Measurements from ENCODE around the gene ZNF516.

ZNF516 gene

GRCh38 chr18:76343938-76344569 is 151.0 kb downstream of the ZNF516 start:
- in situ Hi-C loops (cut with MboI; ENCODE audit: low sequenced_read_pairs, unreplicated experiment), result no loop called here
- TF ChIP-seq CTCF (IDR thresholded peaks at IDR 0.05; ENCODE audit: borderline replicate concordance, control extremely low read depth, extremely low read depth, insufficient read depth, missing control alignments), result no peak
- no peak for DNase-seq (ENCODE audit: low spot score)

- DNase-seq (ENCODE audit: low spot score), result no peak
- no peak for TF ChIP-seq CTCF (IDR thresholded peaks at IDR 0.05; ENCODE audit: borderline replicate concordance, control extremely low read depth, extremely low read depth, insufficient read depth, missing control alignments)
- in situ Hi-C loops (cut with MboI; ENCODE audit: low sequenced_read_pairs, unreplicated experiment), result no loop called here
Measured at GRCh38 chr18:76340410-76340809, 154.6 kb downstream of the ZNF516 start.

GRCh38 chr18:76339246-76339620 is 155.8 kb downstream of the ZNF516 start:
- TF ChIP-seq CTCF (IDR thresholded peaks at IDR 0.05; ENCODE audit: borderline replicate concordance, control extremely low read depth, extremely low read depth, insufficient read depth, missing control alignments), result no peak
- DNase-seq (ENCODE audit: low spot score), result no peak
- in situ Hi-C loops (cut with MboI; ENCODE audit: low sequenced_read_pairs, unreplicated experiment), result no loop called here

GRCh38 chr18:76338619-76339245 is 156.3 kb downstream of the ZNF516 start:
- no peak for TF ChIP-seq CTCF (IDR thresholded peaks at IDR 0.05; ENCODE audit: borderline replicate concordance, control extremely low read depth, extremely low read depth, insufficient read depth, missing control alignments)
- in situ Hi-C loops (cut with MboI; ENCODE audit: low sequenced_read_pairs, unreplicated experiment), result no loop called here
- no peak for DNase-seq (ENCODE audit: low spot score)

GRCh38 chr18:76338088-76338487 is 157.0 kb downstream of the ZNF516 start:
- in situ Hi-C loops (cut with MboI; ENCODE audit: low sequenced_read_pairs, unreplicated experiment), result no loop called here
- no peak for DNase-seq (ENCODE audit: low spot score)
- no peak for TF ChIP-seq CTCF (IDR thresholded peaks at IDR 0.05; ENCODE audit: borderline replicate concordance, control extremely low read depth, extremely low read depth, insufficient read depth, missing control alignments)

- in situ Hi-C loops (cut with MboI; ENCODE audit: low sequenced_read_pairs, unreplicated experiment), result no loop called here
- no peak for TF ChIP-seq CTCF (IDR thresholded peaks at IDR 0.05; ENCODE audit: borderline replicate concordance, control extremely low read depth, extremely low read depth, insufficient read depth, missing control alignments)
- no peak for DNase-seq (ENCODE audit: low spot score)
Measured at GRCh38 chr18:76335859-76336640, 159.0 kb downstream of the ZNF516 start.
